HepG2 (cell line): ENCODE results near the gene DOC2A.

Experiments used
- ADNP ChIP-seq: sonication (generic); formaldehyde crosslinking; IDR thresholded peaks from 2 replicates; pipeline ENCODE4 v1.4.0; 2020; ENCODE audit warnings: missing genetic modification reagents
- ELK4 ChIP-seq: sonication (generic); formaldehyde crosslinking; IDR thresholded peaks from 2 replicates; pipeline ENCODE4 v1.9.0; 2021; ENCODE audit warnings: missing genetic modification reagents, borderline replicate concordance
- MZF1 ChIP-seq: sonication (generic); formaldehyde crosslinking; IDR thresholded peaks from 2 replicates; pipeline ENCODE4 v1.8.1; 2023; ENCODE audit warnings: mild to moderate bottlenecking, missing genetic modification reagents, borderline replicate concordance
- RBM22 ChIP-seq: fragments of 200-400 bp; formaldehyde crosslinking; optimal IDR thresholded peaks from 2 replicates; pipeline ENCODE3; 2017; ENCODE audit warnings: mild to moderate bottlenecking, low read length, moderate library complexity
- REST ChIP-seq, 2 experiments: IDR thresholded peaks; 2 replicates each; pipeline ENCODE4 v1.6.1; 2011 to 2012; ENCODE audit warnings: low read length in 2 of 2, borderline replicate concordance in 1 of 2, low read depth in 1 of 2, mild to moderate bottlenecking in 1 of 2, moderate library complexity in 1 of 2
- SRF ChIP-seq: IDR thresholded peaks from 2 replicates; pipeline ENCODE4 v1.6.1; 2011; ENCODE audit warnings: mild to moderate bottlenecking, low read depth, low read length, moderate library complexity
- ZNF710 ChIP-seq: sonication (generic); formaldehyde crosslinking; IDR thresholded peaks from 2 replicates; pipeline ENCODE4 v1.5.0; 2020; ENCODE audit warnings: mild to moderate bottlenecking, missing genetic modification reagents, borderline replicate concordance
- TF ChIP-seq, protein P1 (sequence below): sonication (generic); formaldehyde crosslinking; IDR thresholded peaks from 2 replicates; pipeline ENCODE4 v1.5.0; 2020; ENCODE audit warnings: mild to moderate bottlenecking, missing genetic modification reagents, moderate library complexity
- TF ChIP-seq, protein P2 (sequence below): IDR thresholded peaks from 2 replicates; pipeline ENCODE4 v1.6.1; 2018; ENCODE audit warnings: missing genetic modification reagents

- no peak for TF ChIP-seq ZNF710 (CRISPR knock-in tag)
- TF ChIP-seq ADNP: no peak
- TF ChIP-seq MZF1 (CRISPR knock-in tag): no peak
- TF ChIP-seq, protein P1, sequence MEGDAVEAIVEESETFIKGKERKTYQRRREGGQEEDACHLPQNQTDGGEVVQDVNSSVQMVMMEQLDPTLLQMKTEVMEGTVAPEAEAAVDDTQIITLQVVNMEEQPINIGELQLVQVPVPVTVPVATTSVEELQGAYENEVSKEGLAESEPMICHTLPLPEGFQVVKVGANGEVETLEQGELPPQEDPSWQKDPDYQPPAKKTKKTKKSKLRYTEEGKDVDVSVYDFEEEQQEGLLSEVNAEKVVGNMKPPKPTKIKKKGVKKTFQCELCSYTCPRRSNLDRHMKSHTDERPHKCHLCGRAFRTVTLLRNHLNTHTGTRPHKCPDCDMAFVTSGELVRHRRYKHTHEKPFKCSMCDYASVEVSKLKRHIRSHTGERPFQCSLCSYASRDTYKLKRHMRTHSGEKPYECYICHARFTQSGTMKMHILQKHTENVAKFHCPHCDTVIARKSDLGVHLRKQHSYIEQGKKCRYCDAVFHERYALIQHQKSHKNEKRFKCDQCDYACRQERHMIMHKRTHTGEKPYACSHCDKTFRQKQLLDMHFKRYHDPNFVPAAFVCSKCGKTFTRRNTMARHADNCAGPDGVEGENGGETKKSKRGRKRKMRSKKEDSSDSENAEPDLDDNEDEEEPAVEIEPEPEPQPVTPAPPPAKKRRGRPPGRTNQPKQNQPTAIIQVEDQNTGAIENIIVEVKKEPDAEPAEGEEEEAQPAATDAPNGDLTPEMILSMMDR (CRISPR knock-in tag): no peak
- TF ChIP-seq, protein P2, sequence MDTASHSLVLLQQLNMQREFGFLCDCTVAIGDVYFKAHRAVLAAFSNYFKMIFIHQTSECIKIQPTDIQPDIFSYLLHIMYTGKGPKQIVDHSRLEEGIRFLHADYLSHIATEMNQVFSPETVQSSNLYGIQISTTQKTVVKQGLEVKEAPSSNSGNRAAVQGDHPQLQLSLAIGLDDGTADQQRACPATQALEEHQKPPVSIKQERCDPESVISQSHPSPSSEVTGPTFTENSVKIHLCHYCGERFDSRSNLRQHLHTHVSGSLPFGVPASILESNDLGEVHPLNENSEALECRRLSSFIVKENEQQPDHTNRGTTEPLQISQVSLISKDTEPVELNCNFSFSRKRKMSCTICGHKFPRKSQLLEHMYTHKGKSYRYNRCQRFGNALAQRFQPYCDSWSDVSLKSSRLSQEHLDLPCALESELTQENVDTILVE (CRISPR knock-in tag): no peak
- TF ChIP-seq SRF: no peak
- no peak for TF ChIP-seq REST (IDR thresholded peaks at IDR 0.05; ENCODE audit: borderline replicate concordance in 1 of 2, low read depth in 1 of 2, low read length in 2 of 2)
- TF ChIP-seq ELK4: no peak
- TF ChIP-seq RBM22: no peak
These were observed 52.1 kb downstream of the DOC2A start for GRCh38 chr16:29958756-29959155.
